Pancreas (tissue), 10 donors: ENCODE results near the gene GATAD1. TPM values are rescaled to one million over a fixed set of nuclear protein-coding genes. Genes with fewer than 3 reads are reported as not detected.
A peak's percentile ranks its signal among the peaks of the same experiment; 100 is the strongest.

Experiments
- ATAC-seq, 4 donors: fragments of 200-7000 bp; cut with Tn5 transposase; one replicate each; pipeline versions ENCODE4 v1.8.0 to v1.9.1; 2020; ENCODE audit warnings: mild to moderate bottlenecking in 4 of 4, moderate library complexity in 4 of 4
- DNase-seq, 6 donors: peaks; one replicate each; pipeline ENCODE4 v3.0.0-alpha.2; 2020
- FAIRE-seq: peaks from 2 replicates; lab custom pipeline; 2012; peaks lifted over from hg19 to GRCh38; lab: Jason Lieb, UNC
- H3K27ac ChIP-seq, 4 donors: fragments of 200-600 bp; sonication (generic); 1 replicate in 3 of 4; 2 replicates in 1 of 4; pipeline versions ENCODE4 v1.5.0 to v1.8.0; 2020
- H3K27me3 ChIP-seq, 4 donors: fragments of 200-600 bp; one replicate each; pipeline ENCODE4 v1.8.0; 2021
- H3K36me3 ChIP-seq, 3 donors: fragments of 200-600 bp; sonication (generic) in 1 of 3; one replicate each; pipeline versions ENCODE4 v1.5.0 to v1.8.0; 2020 to 2021
- H3K4me1 ChIP-seq, 3 donors: fragments of 200-600 bp; one replicate each; pipeline ENCODE4 v1.8.0; 2021
- H3K4me3 ChIP-seq, 4 donors: fragments of 200-600 bp; sonication (generic) in 2 of 4; one replicate each; pipeline versions ENCODE4 v1.5.0 to v1.8.0; 2020 to 2021
- H3K9me3 ChIP-seq, 4 donors: fragments of 200-600 bp; one replicate each; pipeline ENCODE4 v1.8.0; 2021
- WGBS, 2 donors: extraction: QIAGEN DNeasy Blood & Tissue Kit; methylation state at CpG; one replicate each; pipeline ENCODE4 v1.1.7; 2013; 5-methylcytosine and 5-hydroxymethylcytosine counted together
- intact Hi-C, 3 donors: fragments of 100-400 bp; cut with DNase I; formaldehyde crosslinking; loops; one replicate each; pipeline versions ENCODE4 v1.11.1 to v1.14.2; 2022
- polyA plus RNA-seq, 2 donors: library from polyadenylated mRNA; stranded (reverse); fragments of 200-250 nt; gene quantifications; one replicate each; pipeline ENCODE4 v1.2.3, GENCODE V29; 2013
- total RNA-seq, 6 donors: library from RNA; stranded (reverse); fragmentation: NEBNext Ultra II Directional in 4 of 6; extraction: Animal tissue kit (Norgen Biotek cat#: 25700) in 4 of 6; gene quantifications; one replicate each; pipeline versions ENCODE4 v1.2.1 to v1.2.4, GENCODE V29; 2021 to 2023
- TF ChIP-seq, protein P1 (sequence below), 4 donors: fragments of 200-600 bp; sonication (generic) in 3 of 4; IDR thresholded peaks; one replicate each; pipeline versions ENCODE4 v1.5.0 to v1.8.0; 2021; ENCODE audit warnings: antibody characterized with exemption in 4 of 4
- donor health status: healthy with polysubstance abuse.
- donor health status: DM: no; HTN: no; CAD: no; lungs with moderate emphysema.
- donor health status: DM: no; HTN: no; CAD: no.
- donor health status: control.
- donor health status: control.
- donor health status: Bipolar disorder and iron deficiency.
- donor health status: DM: yes; HTN: yes; CAD: no.
- donor health status: DM: no; HTN: no; CAD: no.
- donor health status: DM: no; HTN: no; CAD: no.
- donor health status: DM: yes; HTN: yes; CAD: no.

GATAD1 gene
- total and polyA plus RNA-seq, 8 donors, result 16.5 to 30.1 (median 20.2) TPM

DNA sequence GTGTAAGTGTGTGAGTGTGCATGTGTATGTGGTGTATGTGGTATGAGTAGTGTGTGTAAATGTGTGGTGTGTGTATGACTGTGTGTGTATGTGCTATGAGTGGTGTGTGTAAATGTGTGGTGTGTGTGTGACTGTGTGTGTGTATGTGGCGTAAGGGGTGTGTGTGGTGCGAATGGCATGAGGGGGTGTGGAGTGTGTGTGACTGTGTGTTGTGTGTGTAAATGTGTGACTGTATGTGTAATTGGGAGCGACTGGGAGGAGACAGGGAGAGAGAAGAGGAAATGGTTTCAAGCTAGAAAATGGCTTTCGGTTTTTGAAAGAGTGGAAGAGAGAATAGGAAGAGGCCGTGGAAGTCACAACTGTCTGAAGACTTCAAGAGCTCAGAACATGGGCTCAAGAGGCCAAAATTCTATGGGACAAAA is 23.6 kb upstream of the GATAD1 start:
- no peaks in the 10 kb centered on the region for H3K36me3 ChIP-seq

DNA sequence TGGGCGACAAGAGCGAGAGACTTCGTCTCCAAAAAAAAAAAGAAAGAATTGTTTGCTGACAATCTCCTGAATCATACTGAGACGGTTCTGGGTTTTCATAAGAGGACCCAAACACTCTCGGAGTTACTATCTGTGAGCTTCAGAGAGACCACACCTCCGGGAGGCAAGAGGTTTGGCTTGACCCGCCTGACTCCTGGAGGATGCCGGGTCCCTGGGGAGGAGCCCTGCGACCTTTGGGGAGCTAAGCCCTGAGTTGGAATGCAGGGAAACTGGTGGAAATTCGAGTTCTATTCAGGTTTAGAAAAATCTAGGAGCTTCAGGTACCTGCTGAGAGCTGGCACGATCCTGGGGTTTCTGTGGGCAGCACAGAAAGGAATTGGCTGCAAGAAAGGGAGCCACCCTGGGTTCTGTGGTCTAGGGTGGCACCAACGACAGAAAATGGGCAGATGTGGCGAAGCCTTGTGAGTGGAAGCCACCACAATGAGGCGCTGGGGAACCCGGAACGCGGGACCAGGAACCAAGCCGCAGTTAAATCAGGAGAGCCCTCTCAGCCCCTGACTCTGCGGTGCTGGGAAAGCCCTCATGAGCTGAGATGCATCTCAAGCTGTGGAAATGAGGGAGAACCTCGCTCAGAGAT is 21.9 kb upstream of the GATAD1 start:
- DNase-seq (peak in 3 of 6 donors; percentile 31 to 64 (median 42)), ATAC-seq (peak; percentile 32 to 59 (median 51)), FAIRE-seq (no peak)
- intact Hi-C loops, result no loop called here
- TF ChIP-seq, protein P1, sequence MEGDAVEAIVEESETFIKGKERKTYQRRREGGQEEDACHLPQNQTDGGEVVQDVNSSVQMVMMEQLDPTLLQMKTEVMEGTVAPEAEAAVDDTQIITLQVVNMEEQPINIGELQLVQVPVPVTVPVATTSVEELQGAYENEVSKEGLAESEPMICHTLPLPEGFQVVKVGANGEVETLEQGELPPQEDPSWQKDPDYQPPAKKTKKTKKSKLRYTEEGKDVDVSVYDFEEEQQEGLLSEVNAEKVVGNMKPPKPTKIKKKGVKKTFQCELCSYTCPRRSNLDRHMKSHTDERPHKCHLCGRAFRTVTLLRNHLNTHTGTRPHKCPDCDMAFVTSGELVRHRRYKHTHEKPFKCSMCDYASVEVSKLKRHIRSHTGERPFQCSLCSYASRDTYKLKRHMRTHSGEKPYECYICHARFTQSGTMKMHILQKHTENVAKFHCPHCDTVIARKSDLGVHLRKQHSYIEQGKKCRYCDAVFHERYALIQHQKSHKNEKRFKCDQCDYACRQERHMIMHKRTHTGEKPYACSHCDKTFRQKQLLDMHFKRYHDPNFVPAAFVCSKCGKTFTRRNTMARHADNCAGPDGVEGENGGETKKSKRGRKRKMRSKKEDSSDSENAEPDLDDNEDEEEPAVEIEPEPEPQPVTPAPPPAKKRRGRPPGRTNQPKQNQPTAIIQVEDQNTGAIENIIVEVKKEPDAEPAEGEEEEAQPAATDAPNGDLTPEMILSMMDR (IDR thresholded peaks at IDR 0.05), result no peak
- Histone ChIP-seq H3K36me3 (no peaks in the 10 kb centered on the region), H3K27ac (no peak overlapping the region), H3K27me3 (no peaks in the 10 kb centered on the region), H3K4me1 (no peaks in the 10 kb centered on the region), H3K4me3 (peak overlapping the region in 1 of 4 donors; percentile 23), H3K9me3 (no peaks in the 10 kb centered on the region)
- 41 to 46% methylated on average over 20 of the region's 20 CpGs for WGBS, 2 donors

More for the DNA sequence above, 23.6 kb upstream of the GATAD1 start:
- H3K27me3 ChIP-seq, result no peaks in the 10 kb centered on the region
- peak overlapping the region in 1 of 4 donors; percentile 46 for H3K4me3 ChIP-seq
- TF ChIP-seq, protein P1 (IDR thresholded peaks at IDR 0.05), result no peak
- no peaks in the 10 kb centered on the region for H3K9me3 ChIP-seq
- no peaks in the 10 kb centered on the region for H3K4me1 ChIP-seq
- 65 to 71% methylated on average over 5 of the region's 5 CpGs for WGBS, 2 donors
- DNase-seq (no peak), ATAC-seq (no peak), FAIRE-seq (no peak)
- H3K27ac ChIP-seq, result no peak overlapping the region
- intact Hi-C loops, result no loop called here

DNA sequence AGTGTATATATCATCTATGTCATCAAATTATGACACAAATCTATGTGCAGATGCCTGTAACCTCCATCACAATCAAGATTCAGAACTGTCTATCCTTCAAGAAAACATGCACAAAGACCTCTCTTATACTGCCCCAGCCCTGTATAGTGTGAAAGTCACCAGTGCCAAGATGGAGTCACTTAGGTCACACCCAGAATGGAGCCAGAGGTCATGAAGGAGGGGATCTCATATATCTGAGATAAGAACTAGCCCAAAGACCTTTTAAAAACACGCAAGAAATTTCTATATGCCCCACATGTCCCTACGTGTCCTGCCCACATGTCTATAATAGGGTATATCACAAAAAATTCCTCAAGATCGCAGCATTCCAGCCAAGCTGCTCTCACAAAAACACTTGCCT is 20.1 kb upstream of the GATAD1 start:
- Histone ChIP-seq H3K4me3 (no peak overlapping the region), H3K27me3 (no peaks in the 10 kb centered on the region), H3K4me1 (no peaks in the 10 kb centered on the region), H3K9me3 (no peaks in the 10 kb centered on the region), H3K36me3 (no peaks in the 10 kb centered on the region), H3K27ac (no peak overlapping the region)
- FAIRE-seq, result no peak
- intact Hi-C loops, result no loop called here
- WGBS, 2 donors, result 82 to 87% methylated on average over 3 of the region's 3 CpGs
- TF ChIP-seq, protein P1 (IDR thresholded peaks at IDR 0.05), result no peak
- no peak for DNase-seq
- ATAC-seq, result no peak

DNA sequence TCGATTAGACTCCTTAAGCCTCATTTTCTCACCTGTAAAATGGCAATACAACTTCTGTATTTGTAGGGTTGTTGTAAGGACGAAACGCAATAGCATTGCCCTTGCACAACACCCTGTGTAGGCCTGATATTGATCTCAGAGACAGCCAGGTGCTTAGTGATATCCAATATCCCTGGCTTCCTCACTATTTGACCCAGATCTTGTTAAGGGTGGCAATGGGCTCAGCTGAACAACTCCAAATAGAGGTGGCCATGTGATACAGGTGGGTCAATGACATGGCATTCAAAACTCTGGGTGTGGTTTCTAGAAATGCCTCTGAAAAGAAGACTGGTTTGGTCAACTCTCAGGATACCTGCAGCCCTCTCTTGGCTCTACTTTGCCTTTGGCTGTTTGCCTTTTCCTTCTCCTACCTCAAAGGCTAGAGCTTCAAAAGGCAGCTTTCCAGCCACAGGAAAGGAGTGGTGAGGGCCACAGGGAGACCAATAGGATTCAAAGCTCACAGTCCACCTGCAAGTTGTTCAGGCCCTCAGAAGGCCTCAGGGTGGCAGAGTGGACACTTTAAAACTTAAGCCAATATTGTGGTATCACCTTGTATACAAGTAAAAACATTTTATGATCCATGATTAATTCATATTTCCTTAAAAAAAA is 14.9 kb upstream of the GATAD1 start:
- TF ChIP-seq, protein P1 (IDR thresholded peaks at IDR 0.05), result no peak

DNA sequence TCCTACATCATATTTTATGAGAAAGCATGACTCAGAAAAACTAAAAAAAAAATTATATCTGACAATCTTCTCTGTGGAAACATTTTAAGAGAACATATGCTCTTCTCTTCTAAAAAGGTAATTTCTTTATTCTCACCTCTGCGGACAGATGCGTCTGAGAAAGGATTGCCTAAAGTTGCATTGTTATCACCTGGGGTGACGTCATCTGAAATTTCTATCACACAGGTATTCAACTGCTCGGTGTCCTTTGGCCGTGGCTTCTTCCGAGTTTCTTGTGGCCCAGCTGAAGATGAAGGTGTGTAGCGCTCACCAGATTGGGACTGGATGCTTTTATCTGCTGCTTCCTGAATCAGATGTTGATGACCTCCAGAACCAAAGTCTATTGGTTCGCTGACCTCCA is 14.3 kb upstream of the GATAD1 start:
- DNase-seq (no peak), FAIRE-seq (no peak), ATAC-seq (no peak)
- WGBS, 2 donors, result 88 to 92% methylated on average over 8 of the region's 8 CpGs
- H3K27me3 ChIP-seq, result no peaks in the 10 kb centered on the region
- H3K9me3 ChIP-seq, result no peaks in the 10 kb centered on the region
- no peak overlapping the region for H3K27ac ChIP-seq
- H3K4me1 ChIP-seq, result no peaks in the 10 kb centered on the region
- TF ChIP-seq, protein P1 (IDR thresholded peaks at IDR 0.05), result no peak
- no peaks in the 10 kb centered on the region for H3K36me3 ChIP-seq
- intact Hi-C loops, result no loop called here
- no peak overlapping the region for H3K4me3 ChIP-seq

More for the DNA sequence above, 14.9 kb upstream of the GATAD1 start:
- ATAC-seq (no peak), FAIRE-seq (no peak), DNase-seq (no peak)
- WGBS, 2 donors, result 64 to 66% methylated on average over 3 of the region's 3 CpGs
- Histone ChIP-seq H3K27ac (no peak overlapping the region), H3K9me3 (no peaks in the 10 kb centered on the region), H3K36me3 (no peaks in the 10 kb centered on the region), H3K4me3 (no peak overlapping the region), H3K27me3 (no peaks in the 10 kb centered on the region), H3K4me1 (no peaks in the 10 kb centered on the region)
- intact Hi-C loops, result no loop called here
